GM18507 (cell line): ENCODE results near the gene LRRC55.
"Not testable (repeated sequence)": the region's sequence is repeated elsewhere in the genome, so short reads cannot be mapped to it uniquely, and the experiment has no call there.

Experiments used
- DNase-seq: peaks from one replicate; pipeline ENCODE4 v3.0.0; 2011; ENCODE audit warnings: low read depth; ENCODE audit not compliant: insufficient read length; ENCODE audit errors: extremely low spot score
- FAIRE-seq: peaks from 2 replicates; lab custom pipeline; 2011; peaks lifted over from hg19 to GRCh38; lab: Jason Lieb, UNC

Gene LRRC55

DNA sequence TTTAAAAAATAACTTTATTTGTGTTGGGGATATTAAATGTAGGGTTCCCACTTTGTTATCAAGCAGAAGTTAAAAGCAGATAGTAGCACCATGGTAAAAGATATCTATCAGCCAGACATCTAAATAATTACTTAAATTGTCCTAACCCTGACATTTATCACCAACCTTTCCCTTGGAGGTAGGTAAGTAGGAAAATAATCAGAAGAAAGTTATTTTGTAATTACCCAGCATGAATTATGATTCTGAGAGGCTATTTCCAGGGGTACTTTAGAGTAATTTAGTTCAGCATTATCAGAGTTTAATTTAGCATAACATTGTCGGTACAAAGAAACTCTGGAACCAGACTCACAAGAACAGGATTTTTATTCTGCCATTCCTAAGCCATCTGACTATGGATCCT lies 23.2 kb upstream of the LRRC55 start:
- FAIRE-seq (no peak), DNase-seq (no peak)

DNA sequence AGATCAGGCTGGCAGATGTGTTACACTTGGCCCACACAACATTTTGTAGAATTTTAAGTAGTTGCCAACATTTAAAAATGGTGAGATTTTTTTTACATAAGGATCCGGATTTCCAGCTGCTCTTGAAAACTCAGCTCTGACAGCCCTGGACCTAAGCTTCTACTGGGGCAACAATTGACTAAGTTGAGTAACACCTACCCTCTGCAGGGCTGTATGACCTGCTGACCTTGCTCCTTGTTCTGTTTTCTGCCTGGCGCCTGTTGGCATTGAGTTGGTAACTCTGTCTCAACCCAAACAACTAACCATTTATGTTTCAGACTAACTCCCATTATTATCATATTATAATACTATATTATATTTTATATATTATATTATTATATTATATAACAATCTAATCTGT lies 21.1 kb upstream of the LRRC55 start:
- no peak for DNase-seq
- no peak for FAIRE-seq

- no peak for FAIRE-seq
These were observed 20.4 kb upstream of the LRRC55 start for GRCh38 chr11:57161351-57161750.

GRCh38 chr11:57162179-57162898 lies 19.4 kb upstream of the LRRC55 start:
- FAIRE-seq (no peak), DNase-seq (no peak)

More at GRCh38 chr11:57161351-57161750, 20.4 kb upstream of the LRRC55 start:
- no peak for DNase-seq

GRCh38 chr11:57163160-57163868 lies 18.4 kb upstream of the LRRC55 start:
- FAIRE-seq, result no peak
- no peak for DNase-seq

DNA sequence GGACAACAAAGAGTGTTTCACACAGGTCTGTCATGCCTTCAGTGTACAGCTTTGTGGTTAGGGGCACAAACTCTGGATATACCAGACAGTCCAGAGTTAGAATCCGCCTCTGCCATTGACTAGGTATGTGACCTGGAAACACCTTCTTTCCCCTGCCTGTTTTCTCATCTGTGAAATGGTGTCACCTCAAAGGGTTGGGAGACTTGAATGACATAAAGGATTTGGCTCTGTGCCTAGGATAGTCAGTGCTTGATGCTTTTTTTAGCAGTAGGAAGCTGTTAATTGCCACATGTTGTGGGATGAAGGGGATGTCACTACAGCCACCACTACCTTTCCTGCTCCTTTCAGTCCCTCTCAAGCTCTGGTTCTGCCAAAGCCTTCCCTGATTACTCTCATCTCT lies 17.4 kb upstream of the LRRC55 start:
- DNase-seq (no peak), FAIRE-seq (no peak)

DNA sequence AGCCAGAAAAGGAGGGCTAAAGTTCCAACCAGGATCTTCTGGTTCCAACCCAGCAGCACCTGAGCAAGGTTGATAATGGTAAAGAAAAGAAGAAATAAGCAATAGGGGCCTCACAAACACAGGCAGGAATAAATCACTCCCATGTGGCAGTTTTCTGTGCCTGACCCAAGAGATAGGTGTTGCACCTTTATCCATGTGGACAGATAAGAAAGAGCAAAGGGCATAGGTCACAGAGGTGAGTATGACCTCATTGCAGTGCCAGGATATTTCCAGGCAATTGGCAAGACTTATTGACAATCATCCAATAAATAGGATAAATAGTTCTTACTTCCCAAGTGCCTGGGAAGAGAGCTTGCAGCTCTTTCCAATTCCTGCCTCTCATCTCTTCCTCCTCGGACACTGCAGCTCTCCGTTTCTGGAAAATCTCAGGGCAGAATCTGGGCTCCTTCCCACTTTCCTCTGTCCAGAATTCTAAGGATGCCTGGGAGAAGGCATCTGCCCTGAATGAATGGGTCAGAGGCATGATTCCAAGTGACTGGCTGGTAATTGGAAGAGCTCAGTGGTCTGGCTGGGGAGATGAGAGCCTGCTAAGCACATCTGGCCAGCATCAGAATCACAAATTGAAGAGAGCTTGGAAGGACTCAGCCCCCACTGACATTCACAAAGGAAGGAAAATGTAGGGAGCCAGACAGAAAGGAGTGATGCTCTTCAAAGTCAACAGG lies 14.5 kb upstream of the LRRC55 start:
- FAIRE-seq (no peak), DNase-seq (no peak)

DNA sequence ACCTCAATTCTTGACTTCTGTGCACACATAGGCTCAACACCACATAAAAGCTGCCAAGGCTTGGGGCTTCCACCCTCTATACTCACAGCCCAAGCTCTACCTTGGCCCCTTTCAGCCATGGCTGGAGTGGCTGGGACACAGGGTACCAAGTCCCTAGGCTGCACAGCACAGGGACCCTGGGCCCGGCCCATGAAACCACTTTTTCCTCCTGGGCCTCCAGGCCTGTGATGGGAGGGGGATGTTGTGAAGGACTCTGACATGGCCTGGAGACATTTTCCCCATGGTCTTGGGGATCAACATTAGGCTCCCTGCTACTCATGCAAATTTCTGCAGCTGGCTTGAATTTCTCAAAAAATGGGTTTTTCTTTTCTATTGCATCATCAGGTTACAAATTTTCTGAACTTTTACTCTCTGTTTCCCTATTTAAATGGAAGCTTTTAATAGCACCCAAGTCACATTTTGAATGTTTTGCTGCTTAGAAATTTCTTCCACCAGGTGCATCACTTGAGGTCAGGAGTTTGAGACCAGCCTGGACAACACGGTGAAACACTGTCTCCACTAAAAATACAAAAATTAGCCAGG lies 11.9 kb upstream of the LRRC55 start:
- DNase-seq, result not testable (repeated sequence)

DNA sequence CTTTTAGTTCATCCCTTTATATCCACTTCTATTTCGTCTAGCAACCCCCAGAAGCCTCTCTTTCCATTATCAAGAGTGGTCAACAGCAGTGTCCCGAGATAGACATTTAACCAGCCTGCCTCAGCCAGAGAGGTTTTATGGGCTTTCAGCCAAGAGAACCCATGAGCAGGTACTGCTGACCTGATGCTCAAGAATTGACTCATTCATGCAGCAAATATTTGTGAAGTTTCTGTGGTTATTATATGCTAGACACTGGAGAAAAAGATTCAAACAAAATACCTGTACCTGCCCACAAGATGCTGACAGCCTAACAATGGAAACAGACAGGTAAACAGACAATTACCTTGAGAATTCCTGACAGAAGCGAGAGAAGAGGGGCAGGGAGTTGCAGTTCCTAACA lies 9.7 kb upstream of the LRRC55 start:
- DNase-seq (no peak), FAIRE-seq (no peak)

More for the DNA sequence above, 11.9 kb upstream of the LRRC55 start:
- not testable (repeated sequence) for FAIRE-seq

- no peak for DNase-seq
- no peak for FAIRE-seq
These were observed 7.1 kb upstream of the LRRC55 start for GRCh38 chr11:57174656-57175055.

- FAIRE-seq (no peak), DNase-seq (no peak)
These were observed 6.3 kb upstream of the LRRC55 start for GRCh38 chr11:57175478-57175877.

- DNase-seq, result no peak
- no peak for FAIRE-seq
These were observed 3.4 kb upstream of the LRRC55 start for GRCh38 chr11:57178334-57178733.

DNA sequence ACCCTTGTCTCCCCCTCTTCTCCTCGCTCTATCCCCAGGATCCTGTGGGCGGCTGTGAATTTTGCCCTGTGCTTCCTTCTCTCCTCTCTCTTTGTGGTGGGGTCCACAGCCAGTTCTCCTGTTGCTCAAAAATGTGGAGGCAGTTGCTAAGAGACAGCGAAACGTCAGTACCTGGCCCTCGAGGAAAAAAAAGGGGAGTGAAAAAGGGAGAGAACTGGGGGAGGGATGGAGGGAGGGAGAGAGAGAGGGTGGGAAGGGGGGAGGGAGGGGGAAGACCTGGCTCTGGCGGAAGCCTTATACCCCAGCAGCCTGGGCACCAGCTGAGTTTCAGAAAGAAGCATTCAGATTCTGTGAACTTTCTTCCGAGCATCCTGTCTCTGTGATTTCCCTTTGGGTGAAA lies 2.1 kb upstream of the LRRC55 start:
- FAIRE-seq, result no peak

DNA sequence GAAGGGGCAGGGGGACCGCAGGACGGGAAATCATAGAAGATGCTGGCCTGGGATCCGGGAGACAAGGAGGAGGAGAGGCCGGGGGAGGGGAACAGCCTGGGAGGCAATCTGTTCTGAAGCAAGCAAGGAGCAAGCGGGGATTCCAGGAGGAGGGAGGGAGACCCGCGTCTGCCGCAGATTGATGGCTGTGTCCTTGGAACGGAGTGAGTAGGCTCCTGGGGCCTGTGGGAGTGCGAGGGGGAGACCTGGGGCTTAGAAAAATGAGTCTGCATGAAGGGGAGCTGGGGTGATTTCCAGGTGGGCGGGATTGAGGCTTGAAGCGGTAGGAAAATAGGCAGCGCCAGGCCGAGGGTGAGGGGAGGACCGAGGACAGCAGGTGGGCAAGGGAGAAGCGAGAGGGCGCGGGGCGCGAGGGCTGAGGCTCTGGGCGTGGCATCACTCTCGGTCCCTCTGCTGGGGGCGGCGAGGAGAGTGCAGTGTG lies 1.6 kb upstream of the LRRC55 start:
- FAIRE-seq (no peak), DNase-seq (no peak)

More for the DNA sequence above, 2.1 kb upstream of the LRRC55 start:
- DNase-seq, result no peak

DNA sequence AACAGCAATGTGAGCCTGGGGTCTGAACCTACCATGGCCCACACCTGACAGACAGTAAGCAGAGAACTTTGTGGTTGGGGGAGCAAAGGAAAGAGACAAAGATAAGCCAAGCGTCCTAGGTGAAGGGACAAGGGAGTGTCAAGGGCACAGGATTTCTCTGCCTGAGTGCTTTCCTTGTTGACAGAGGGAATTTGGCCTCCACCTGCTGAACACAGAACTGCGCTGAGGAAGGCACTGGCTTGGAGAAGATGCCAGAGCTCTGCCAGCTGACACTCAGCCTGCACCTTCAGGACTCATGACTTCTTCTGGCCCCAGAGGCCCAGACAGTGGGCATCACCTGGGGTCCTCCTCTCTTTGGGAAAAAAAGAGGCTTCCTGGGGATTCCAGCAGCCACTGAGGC lies 789 bp upstream of the LRRC55 start:
- DNase-seq, result no peak
- no peak for FAIRE-seq

DNA sequence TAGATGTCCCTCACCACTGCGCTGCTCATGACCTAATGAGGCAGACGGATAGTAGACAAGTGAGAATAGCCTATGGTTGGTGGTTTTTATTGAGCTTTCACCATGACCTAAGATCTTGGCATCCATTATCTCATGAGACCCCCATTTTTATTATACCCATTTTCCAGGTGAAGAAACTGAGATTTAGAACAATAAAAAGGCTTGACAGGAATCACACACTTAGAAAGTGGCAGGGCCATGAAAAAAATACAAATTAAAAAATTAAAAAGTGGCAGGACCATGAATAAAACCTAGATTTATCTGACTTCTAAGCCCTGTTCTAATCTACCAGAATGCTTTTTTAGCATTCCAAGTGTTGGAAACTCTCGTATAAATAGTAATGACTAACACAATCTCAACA lies 1.1 kb downstream of the LRRC55 start:
- no peak for DNase-seq
- no peak for FAIRE-seq

DNA sequence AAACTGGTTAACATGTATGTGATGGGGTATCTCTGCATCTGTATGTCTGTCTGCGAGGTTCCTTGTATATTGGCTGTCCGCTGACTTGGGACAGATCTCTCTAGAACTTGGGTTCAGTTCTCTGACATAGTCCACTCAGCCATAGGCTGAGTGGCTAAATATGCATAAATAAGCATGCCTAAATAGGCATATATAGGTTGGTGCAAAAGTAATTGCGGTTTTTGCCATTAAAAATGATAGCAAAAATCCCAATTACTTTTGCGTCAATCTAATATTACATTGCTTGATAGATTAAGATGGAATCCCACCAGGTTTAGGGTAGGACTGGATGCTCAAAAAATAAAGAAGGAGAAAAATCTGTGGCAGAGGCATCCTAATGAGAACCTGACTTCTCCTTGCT lies 8.8 kb downstream of the LRRC55 start:
- FAIRE-seq, result no peak

DNA sequence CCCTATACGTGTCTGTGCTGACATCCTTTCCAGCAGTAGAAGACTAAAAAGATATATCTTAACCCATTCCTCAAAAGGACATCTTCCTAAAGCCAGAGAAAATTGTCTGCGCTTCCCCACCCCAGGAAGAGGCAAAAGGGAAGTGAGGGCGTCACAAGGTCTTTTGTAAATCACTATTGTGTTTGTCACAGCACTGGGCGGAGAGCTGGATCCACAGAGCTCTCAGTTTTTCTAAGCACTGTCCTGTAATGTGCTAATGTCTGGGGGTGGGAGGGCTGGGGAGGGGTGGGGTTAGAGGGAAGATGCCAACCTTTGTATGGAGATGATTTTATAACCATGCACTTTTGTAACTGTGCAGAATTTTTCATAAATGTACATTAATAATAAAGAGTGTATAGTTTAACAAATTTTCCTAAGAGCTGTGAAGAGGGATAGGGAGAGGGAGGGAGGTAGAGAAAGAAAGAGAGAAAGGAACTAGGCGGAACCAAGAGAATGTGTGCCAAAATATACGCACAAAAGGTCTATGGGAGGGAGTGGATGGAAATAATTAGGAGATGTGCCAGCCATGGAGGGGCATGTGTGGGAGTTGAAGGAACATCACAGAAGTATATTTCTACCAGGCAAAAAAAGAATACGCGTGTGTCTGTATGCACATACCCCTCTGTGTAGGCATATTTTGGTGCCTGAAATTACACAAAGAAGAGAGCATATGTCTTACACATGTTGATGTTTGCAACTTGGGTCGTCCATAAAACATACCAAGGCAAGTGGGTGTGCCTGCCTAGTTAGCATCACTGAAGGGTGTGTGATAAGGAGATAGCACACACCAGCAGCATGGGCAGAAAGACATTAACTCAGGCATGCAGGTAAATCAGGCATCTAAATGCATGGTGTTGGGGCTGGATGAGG lies 9.8 kb downstream of the LRRC55 start:
- no peak for DNase-seq
- no peak for FAIRE-seq

More for the DNA sequence above, 8.8 kb downstream of the LRRC55 start:
- DNase-seq, result no peak

- FAIRE-seq (no peak), DNase-seq (no peak)
These were observed 10.6 kb downstream of the LRRC55 start for GRCh38 chr11:57192316-57192715.
